NCI-H2171 treated with DMSO at 0.1 percent for 48 hours (cell line): ENCODE measurements around the gene CD3D.
"Not testable (repeated sequence)": the region's sequence is repeated elsewhere in the genome, so short reads cannot be mapped to it uniquely, and the experiment has no call there.

Source experiments
- DNase-seq: peaks from one replicate; lab custom pipeline; 2025; lab: John Stamatoyannopoulos, UW

The CD3D gene

GRCh38 chr11:118339281-118339961 is 3.1 kb downstream of the CD3D start:
- DNase-seq: no peak

GRCh38 chr11:118338637-118339061 is 3.9 kb downstream of the CD3D start:
- DNase-seq: no peak

- no peak for DNase-seq
These were observed 7.8 kb downstream of the CD3D start for GRCh38 chr11:118334745-118335144.

GRCh38 chr11:118328745-118329144 is 13.8 kb downstream of the CD3D start:
- DNase-seq: no peak

- no peak for DNase-seq
These were observed 17.2 kb downstream of the CD3D start for GRCh38 chr11:118325283-118325682.

- no peak for DNase-seq
These were observed 19.8 kb downstream of the CD3D start for GRCh38 chr11:118322721-118323120.

GRCh38 chr11:118321386-118322082 is 21.0 kb downstream of the CD3D start:
- no peak for DNase-seq

- no peak for DNase-seq
These were observed 22.0 kb downstream of the CD3D start for GRCh38 chr11:118320515-118320914.

GRCh38 chr11:118319337-118319707 is 23.2 kb downstream of the CD3D start:
- no peak for DNase-seq

GRCh38 chr11:118318581-118319336 is 23.7 kb downstream of the CD3D start:
- DNase-seq: no peak

GRCh38 chr11:118318124-118318523 is 24.4 kb downstream of the CD3D start:
- peak; percentile 21 for DNase-seq

GRCh38 chr11:118314988-118315411 is 27.5 kb downstream of the CD3D start:
- DNase-seq: no peak

GRCh38 chr11:118313242-118313641 is 29.3 kb downstream of the CD3D start:
- DNase-seq: peak; percentile 8

- no peak for DNase-seq
These were observed 30.2 kb downstream of the CD3D start for GRCh38 chr11:118312328-118312727.

- DNase-seq: no peak
These were observed 31.0 kb downstream of the CD3D start for GRCh38 chr11:118311518-118311917.

GRCh38 chr11:118310781-118311485 is 31.6 kb downstream of the CD3D start:
- no peak for DNase-seq

GRCh38 chr11:118310271-118310670 is 32.2 kb downstream of the CD3D start:
- no peak for DNase-seq

- not testable (repeated sequence) for DNase-seq
These were observed 33.4 kb downstream of the CD3D start for GRCh38 chr11:118308995-118309528.

GRCh38 chr11:118306556-118306955 is 35.9 kb downstream of the CD3D start:
- DNase-seq: no peak

GRCh38 chr11:118305726-118306125 is 36.8 kb downstream of the CD3D start:
- no peak for DNase-seq

- DNase-seq: no peak
These were observed 37.8 kb downstream of the CD3D start, which contains the start of gene CD3E for GRCh38 chr11:118304568-118305248. TSS of gene CD3E (plus strand) at chr11:118304730. CDS start at chr11:118304953, 223 bp downstream.
